ENCODE measurements around the gene CCL8.

- no peak for TF ChIP-seq PKNOX1 (IDR thresholded peaks at IDR 0.05)
- TF ChIP-seq ARNT (IDR thresholded peaks at IDR 0.05), result no peak
- no peak for TF ChIP-seq SUZ12 (IDR thresholded peaks at IDR 0.05)
- TF ChIP-seq SP1 (IDR thresholded peaks at IDR 0.05), result no peak
- no peak for TF ChIP-seq BHLHE40 (IDR thresholded peaks at IDR 0.05; ENCODE audit: borderline replicate concordance)
- TF ChIP-seq FOXM1 (IDR thresholded peaks at IDR 0.05; ENCODE audit: borderline replicate concordance), result no peak
- no peak for TF ChIP-seq FOXA1 (IDR thresholded peaks at IDR 0.05)
- TF ChIP-seq CTBP1 (IDR thresholded peaks at IDR 0.05; ENCODE audit: borderline replicate concordance), result no peak
These were observed 45.5 kb downstream of the CCL8 start for GRCh38 chr17:34364751-34365150.
